HG03095 (cell line): ENCODE results near the gene INTS1.

Experiments
- ATAC-seq: cut with Tn5 transposase; IDR thresholded peaks from one replicate; pipeline ENCODE4 v1.9.1; 2021; ENCODE audit warnings: moderate library complexity; ENCODE audit not compliant: unreplicated experiment

The INTS1 gene

DNA sequence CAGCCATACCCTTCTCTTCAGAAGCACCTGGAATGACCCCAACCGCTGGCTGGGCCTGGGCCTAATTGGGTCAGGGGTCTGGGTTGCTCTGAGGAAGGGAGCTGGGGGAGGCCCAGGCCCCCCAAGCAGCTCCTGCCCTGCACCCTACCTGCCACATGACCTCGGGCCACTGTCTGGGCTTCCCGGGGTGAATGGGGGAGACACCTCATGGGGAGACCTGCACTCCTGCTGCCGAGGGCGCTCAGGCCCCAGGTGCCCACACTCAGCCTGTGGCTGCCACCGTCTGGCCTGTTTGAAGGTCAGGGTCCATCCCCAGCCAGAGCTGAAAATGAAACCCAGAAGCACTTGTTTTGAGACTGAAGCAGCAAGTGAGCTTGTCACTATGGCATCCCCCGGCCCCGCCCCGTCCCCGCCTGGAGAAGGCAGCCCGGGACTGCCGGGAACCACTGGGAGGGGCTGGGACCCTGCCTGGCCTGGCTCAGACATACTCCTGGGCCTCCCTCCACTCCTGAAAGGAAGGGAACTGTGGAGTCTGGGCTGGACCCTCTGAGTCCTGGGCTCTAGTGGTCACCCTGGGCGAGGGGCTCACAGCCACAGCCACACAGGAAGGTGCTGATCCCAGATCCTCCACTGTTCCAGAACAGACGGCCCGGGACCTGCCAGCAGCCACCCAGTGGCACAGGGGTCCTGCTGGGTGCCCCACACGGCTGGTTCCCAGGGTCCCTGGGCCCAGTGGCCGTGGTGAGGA lies 37.5 kb downstream of the INTS1 start:
- ATAC-seq: no peak

- ATAC-seq: no peak
Observed at GRCh38 chr7:1464694-1465093, 39.5 kb downstream of the INTS1 start.

- no peak for ATAC-seq
Observed at GRCh38 chr7:1463676-1464223, 40.4 kb downstream of the INTS1 start.

GRCh38 chr7:1461646-1462375 lies 42.4 kb downstream of the INTS1 start:
- ATAC-seq: no peak

- no peak for ATAC-seq
Observed at GRCh38 chr7:1460821-1461645, 43.2 kb downstream of the INTS1 start.

DNA sequence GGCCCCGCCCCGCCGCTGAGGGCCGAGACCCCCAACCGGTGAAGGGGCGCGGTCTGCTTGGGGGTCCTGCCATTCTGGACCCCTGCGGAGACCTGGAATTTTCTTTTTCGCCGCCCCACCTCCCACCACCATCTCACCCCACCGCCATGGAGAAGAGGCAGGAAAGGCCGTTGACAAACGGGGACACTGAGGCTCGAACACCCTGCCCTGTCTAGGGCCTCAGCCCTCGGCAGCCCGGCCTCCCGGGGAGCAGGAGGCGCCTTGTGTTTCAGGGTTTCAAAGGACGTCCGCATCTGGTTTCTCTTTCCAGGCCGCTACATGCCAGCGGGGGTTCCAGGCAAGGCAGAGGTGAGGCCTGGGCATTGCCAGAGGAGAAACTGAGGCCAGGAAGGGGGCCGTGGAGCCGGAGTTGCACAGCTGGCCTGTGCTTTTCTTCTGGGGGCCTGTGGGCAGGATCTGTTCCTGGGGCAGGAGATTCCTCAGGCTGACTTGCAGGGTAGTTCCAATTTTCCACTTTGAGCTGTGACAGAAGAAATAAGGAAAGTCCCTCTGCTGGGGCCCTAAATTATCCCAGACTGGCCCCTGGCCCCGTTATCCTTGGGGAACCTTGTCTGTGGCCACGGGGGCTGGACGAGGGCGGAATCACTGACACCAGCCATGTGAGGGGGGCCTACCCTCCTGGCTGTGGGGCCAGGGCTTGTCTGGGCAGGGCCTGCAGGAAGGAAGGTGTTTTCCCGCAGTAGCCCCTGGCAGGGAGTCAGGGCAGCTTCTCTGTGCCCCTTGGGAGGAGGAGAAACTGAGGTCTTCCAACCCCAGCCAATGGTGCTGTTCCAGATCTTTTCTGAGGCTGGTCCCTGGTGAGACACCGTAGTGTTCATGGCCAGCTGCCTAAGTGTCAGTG lies 44.0 kb downstream of the INTS1 start:
- ATAC-seq: no peak

- peak; percentile 96 for ATAC-seq
Observed at GRCh38 chr7:1459512-1459892, 44.7 kb downstream of the INTS1 start.

- peak; percentile 8 for ATAC-seq
Observed at GRCh38 chr7:1458683-1459511, 45.3 kb downstream of the INTS1 start, which contains the start of gene MICALL2. Gene MICALL2, minus strand, starts transcription at chr7:1459470. Its CDS starts 144 bp downstream, at chr7:1459326.

DNA sequence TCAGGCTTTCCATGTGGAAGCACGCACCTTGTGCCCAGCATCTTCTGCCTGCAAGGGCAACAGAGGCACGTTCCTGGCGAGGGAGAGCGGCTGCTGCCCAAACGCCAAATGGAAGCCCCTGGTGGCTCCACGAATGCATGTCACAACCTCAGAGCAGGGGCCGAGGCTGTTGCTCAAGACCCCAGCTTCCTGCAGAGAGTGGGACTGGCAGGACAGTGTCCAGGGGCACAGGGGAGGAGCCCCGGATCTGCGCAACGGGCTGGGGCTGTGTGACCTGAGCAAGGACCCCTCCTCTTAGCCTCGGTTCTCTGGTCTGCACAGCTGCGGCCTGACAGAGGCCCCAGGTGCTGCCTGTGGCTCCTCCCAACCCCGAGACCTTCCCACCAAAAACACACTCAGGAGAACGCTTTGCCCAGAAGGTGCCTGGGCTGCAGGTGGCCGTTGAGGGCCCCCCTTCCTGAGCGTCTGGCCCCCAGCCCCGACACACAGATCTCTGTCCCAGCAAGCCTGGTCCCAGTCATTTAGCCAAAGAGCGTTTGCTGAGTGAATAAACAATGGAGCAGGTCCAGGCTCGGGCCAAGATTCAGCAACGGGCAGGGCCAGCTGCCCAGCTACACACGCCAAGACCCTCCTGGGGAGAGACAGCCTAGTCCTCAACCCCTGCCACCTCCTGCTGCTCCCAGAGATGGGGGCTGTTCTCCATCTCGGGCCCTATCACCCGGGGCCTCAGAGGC lies 46.1 kb downstream of the INTS1 start:
- ATAC-seq: no peak

GRCh38 chr7:1457059-1457948 lies 46.9 kb downstream of the INTS1 start:
- ATAC-seq: no peak

- ATAC-seq: no peak
Observed at GRCh38 chr7:1455955-1456354, 48.2 kb downstream of the INTS1 start.

DNA sequence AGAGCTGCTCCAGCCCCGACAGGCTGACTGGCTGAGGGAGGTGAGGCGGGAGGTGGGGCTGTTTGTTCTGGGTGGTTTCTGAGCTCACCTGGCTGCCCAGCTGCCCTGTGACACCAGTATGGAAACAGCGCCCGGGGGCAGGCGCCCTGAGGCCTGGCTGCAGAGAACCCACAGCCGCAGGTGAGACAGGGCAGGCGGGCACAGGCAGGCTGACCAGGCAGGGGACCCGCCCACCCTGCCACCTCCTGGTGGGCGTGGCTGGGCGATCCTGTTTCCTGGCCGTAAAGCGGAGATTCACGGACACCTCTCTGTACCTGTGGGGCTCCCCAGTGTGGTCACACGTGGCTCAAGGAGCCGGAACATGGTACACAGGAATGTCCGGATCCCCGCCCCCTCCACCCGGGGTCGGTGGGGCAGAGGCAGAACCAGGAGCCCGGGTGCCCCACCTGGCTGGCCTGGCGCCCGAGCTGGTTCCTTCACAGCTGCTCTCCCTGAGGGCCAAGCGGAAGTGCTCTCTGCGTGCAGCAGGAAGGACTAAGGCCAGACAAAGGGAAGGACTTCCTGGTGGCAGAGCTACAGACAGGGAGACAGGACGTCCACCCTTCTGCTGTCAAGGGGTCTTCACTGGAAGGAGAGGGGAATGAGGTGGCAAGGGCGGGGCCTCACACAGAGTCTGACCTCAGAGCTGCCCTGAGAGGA lies 48.8 kb downstream of the INTS1 start:
- no peak for ATAC-seq

GRCh38 chr7:1454542-1454941 lies 49.6 kb downstream of the INTS1 start:
- ATAC-seq: no peak

GRCh38 chr7:1452205-1452604 lies 52.0 kb downstream of the INTS1 start:
- no peak for ATAC-seq

DNA sequence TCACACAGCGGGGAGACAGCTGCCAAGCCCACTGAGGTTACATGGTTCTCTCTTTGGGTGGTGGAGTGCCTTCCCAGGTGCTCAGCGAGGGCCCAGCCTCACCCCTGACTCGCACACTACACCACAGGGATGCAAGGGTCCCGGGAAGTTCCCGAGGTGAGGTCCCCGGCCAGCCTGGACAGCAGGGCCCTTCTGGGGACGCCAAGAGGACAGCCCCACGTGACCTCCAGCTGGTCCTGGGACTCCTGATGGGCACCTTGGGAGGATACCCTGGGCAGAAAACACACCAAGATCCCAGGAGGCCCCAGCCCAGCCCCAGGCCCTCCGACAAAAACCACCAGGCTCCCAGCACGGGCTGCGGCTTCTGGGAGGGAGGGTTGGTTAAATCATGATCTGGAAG lies 53.2 kb downstream of the INTS1 start:
- no peak for ATAC-seq

- no peak for ATAC-seq
Observed at GRCh38 chr7:1450431-1450830, 53.8 kb downstream of the INTS1 start.

DNA sequence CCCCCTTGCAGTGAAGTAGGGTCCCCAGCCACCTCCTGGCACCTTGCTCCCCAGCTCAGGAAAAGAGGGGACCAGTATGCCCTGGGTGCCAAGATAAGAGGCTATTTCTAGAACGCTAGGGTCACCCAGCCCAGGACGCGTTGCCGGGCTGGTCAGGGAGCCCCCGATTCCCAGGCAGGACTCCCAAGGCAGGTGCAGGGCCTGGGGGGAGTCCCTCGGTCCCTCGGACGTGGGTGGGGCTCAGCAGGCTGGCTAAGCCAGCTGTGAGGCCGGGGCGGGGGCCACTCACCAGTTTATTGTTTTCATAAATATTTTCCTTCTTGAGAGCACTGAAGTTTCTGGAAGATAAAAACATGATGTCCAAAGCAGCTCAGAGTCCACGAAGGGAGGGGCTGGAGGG lies 54.2 kb downstream of the INTS1 start:
- ATAC-seq: no peak
